HG03565 (cell line): ENCODE measurements around the gene SKA3.

ENCODE experiments used
- ATAC-seq: cut with Tn5 transposase; IDR thresholded peaks from one replicate; pipeline ENCODE4 v1.9.1; 2021; ENCODE audit warnings: mild to moderate bottlenecking, moderate library complexity; ENCODE audit not compliant: unreplicated experiment

The SKA3 gene

DNA sequence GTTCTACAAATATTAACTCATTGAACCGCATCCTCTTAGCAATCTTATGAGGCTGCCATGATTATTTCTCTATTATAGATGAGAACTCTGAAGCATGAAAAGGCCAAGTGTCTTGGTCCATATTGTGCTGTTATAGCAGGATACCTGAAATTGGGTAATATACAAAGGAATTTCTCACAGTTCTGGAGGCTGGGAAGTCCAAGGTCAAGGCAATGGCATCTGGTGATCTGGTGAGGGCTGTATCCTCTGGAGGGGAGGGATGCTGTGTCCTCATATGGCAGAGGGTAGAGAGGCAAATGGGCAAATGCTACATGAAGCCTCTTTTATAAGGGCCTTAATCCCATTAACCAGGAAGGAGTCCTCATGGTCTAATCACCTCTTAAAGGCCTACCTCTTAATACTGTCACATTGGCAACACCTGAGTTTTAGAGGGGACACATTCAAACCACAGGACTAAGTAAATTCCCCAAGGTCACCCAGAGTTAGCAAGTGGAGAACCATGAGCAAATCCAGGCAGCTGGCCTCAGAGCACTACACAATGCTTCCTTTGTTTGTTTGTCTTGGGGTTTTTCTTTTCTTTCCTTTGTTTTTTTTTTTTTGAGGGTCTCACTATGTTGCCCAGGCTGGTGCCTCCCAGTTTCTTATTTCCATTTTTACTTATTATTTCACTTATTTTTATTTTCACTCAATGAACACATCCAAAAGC lies 59.1 kb downstream of the SKA3 start:
- ATAC-seq: no peak

DNA sequence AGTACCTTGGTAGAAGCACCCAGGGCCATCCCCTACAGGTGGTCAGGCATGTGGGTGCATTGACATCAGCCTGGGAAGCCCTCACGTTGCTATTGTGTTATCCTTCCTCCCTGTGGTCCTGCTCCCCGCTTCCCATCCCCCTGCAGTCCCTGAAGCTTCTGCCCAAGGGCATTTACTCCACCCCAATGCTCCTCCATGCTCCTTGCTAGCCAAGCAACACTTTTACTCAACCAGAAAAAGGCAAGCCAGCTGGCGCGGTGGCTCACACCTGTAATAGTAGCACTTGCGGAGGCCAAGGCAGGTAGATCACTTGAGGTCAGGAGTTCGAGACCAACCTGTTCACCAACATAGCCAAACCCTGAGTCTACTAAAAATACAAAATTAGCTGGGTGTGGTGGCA lies 60.2 kb downstream of the SKA3 start:
- no peak for ATAC-seq

DNA sequence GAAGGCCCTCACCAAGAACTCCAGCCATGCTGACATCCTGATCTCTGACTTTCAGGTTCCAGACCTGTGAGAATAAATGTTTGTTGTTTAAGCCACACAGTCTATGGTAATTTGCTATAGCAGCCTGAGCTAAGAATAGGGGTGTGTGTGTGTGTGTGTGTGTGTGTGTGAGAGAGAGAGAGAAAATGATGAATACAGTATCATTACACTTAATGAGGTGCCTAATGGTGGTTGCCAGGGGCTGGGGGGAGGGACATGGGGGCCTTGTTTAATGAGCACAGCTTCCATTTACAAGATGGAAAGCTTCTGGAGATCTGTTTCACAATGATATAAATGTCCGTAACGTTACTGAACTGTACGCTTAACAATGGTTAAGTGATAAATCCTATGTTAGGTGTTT lies 61.1 kb downstream of the SKA3 start:
- ATAC-seq: no peak

DNA sequence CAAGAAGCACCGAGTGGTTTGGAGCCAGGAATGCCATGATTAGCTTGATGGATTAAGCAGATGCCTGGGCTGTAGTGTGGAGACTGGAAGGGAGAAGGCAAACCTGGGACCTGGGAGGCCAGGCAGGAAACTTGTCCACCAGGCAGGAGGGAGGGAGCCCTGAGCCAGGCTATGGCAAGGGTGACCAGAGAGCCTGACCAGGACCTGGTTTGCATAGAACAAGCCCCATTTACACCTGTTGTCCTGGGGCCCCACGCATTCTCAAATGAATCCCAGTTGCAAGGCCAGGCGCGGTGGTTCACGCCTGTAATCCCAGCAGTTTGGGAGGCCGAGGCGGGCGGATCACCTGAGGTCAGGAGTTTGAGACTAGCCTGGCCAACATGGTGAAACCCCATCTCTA lies 64.8 kb downstream of the SKA3 start:
- no peak for ATAC-seq

DNA sequence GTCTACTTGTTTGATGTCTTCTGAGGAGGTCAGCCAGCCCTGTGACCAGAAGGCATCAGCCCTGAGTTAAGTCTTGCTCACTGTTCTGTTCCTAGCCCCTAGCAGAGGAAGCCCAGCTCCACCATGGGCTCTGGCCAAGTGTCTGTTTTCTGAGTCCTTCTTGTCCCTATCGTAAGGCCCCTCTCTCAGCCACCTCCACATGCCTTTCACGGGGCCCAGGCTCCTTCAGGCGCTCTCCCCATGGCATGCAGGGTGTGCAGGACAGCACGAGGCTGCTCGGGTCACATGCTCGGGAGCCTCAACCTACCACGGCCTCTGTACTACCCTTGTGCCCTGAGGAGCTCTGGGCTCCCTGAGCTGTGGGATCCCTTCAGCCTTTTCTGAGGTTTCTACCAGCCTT lies 67.2 kb downstream of the SKA3 start:
- ATAC-seq: no peak

DNA sequence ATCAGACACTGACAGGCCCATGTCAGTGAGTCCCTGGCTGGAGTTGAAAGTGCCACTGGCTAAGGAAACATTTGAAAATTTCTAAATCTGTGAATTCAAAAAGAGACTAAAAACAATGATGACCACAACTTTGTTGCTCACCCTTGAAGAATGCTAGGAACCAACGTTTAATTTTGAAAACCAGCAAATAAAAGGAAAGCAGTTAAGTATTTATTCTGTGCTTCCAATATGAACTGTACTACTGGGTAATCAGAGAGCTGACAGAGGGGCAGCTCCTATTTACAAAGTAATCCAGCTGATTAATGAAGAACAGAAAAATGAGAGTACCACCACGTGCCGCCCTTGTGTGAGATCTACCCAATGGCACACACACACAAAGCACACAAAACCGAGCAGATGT lies 70.3 kb downstream of the SKA3 start:
- ATAC-seq: no peak

DNA sequence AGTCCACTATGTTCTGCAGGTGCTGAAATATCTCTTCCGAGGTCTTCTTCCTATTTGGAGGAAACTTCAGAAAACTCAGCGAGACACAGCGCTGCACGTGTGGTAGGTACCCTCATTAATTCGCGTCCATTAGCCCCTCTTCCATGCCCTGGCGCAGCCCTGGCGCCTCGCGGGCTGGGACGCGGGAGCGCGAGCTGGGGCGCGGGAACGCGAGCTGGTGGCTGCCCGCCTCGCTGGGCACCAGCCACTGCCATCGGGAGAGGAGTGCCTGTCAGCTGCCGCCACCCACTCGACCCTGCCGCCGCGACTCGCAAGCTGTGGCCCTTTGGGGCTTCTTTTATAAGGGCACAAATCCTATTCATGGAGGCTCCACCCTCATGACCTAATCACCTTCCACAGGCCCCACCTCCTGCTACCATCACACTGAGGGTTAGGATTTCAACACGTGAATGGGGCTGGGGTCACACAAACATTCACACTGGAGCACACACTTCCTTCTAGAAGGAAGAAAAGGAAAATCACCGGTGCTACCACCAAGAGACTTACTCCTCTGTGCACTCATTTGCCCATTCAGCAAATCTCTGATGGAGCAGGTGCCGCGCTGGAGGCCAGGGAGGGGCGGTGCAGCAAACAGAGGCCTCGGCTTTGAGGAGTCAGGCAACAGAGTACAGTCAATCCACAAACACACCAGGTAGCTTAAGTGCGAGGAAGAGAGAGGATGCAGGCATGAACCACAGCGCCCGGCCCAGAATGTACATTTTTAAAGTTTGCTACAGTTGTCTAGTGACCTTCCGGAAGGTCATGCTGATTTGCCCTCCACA lies 71.9 kb downstream of the SKA3 start:
- no peak for ATAC-seq
